ENCODE results near the gene WNK2. TPM values are rescaled to one million over a fixed set of nuclear protein-coding genes. Genes with fewer than 3 reads are reported as not detected.

The WNK2 gene
- total RNA-seq, 2 experiments from 2014 or later = 0.25 TPM; not detected in 1

- Mint-ChIP-seq H3K9me3 (peaks cover 9% of the 10 kb centered on the region), H3K4me3 (peak overlapping the region; percentile 25)
Measured at GRCh38 chr9:93268551-93269314, 84.8 kb downstream of the WNK2 start.

GRCh38 chr9:93270976-93271375 is 87.0 kb downstream of the WNK2 start:
- POLR2A ChIA-PET = no interaction called here
- Mint-ChIP-seq H3K9me3 (peaks cover 9% of the 10 kb centered on the region), H3K27me3 (peaks cover 42% of the 10 kb centered on the region), H3K27ac (no peak overlapping the region), H3K4me1 (peaks cover 11% of the 10 kb centered on the region), H3K4me3 (no peak overlapping the region), H3K36me3 (no peaks in the 10 kb centered on the region)
- no peak for DNase-seq
- no peak for ATAC-seq (ENCODE audit: low read depth)

More at GRCh38 chr9:93268551-93269314, 84.8 kb downstream of the WNK2 start:
- no peak overlapping the region for H3K27ac Mint-ChIP-seq
- H3K36me3 Mint-ChIP-seq = no peaks in the 10 kb centered on the region
- H3K4me1 Mint-ChIP-seq = peaks cover 11% of the 10 kb centered on the region
- H3K27me3 Mint-ChIP-seq = peaks cover 25% of the 10 kb centered on the region
- peak; percentile 36 for DNase-seq
- ATAC-seq (ENCODE audit: low read depth) = peak; percentile 76
- POLR2A ChIA-PET = no interaction called here

DNA sequence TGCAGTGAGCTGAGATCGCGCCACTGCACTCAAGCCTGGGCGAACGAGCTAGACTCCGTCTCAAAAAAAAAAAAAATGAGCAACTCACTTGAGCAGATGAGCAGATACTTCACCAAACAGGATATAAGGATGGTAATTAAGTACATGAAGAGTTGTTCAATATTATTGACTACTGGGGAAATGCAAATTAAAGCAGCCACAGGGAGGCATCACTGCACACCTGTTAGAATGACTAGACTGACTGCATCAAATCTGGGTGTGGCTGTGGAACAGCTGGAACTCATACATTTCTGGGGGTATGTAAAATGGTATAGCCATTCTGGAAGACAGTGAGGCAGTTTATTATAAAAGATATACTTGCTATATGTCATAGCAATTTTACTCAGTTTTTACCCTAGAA is 93.0 kb downstream of the WNK2 start:
- H3K36me3 Mint-ChIP-seq = no peaks in the 10 kb centered on the region
- no peak overlapping the region for H3K27ac Mint-ChIP-seq
- POLR2A ChIA-PET = no interaction called here
- no peak for DNase-seq
- no peak overlapping the region for H3K4me3 Mint-ChIP-seq
- peaks cover 66% of the 10 kb centered on the region for H3K27me3 Mint-ChIP-seq
- ATAC-seq (ENCODE audit: low read depth) = no peak
- H3K9me3 Mint-ChIP-seq = peaks cover 4% of the 10 kb centered on the region
- no peaks in the 10 kb centered on the region for H3K4me1 Mint-ChIP-seq

- no peak for ATAC-seq (ENCODE audit: low read depth)
Measured at GRCh38 chr9:93278144-93278543, 94.2 kb downstream of the WNK2 start.

GRCh38 chr9:93280661-93281259 is 96.8 kb downstream of the WNK2 start:
- ATAC-seq (ENCODE audit: low read depth) (no peak), DNase-seq (no peak)
- H3K36me3 Mint-ChIP-seq = no peaks in the 10 kb centered on the region
- POLR2A ChIA-PET = interaction anchor here (0.6 kb wide), 2 partner anchors 141 to 849 kb away, joined by 3 read pairs; no protein-coding TSS in a partner anchor
- H3K9me3 Mint-ChIP-seq = no peaks in the 10 kb centered on the region
- H3K4me3 Mint-ChIP-seq = no peak overlapping the region
- no peaks in the 10 kb centered on the region for H3K4me1 Mint-ChIP-seq
- peaks cover 71% of the 10 kb centered on the region for H3K27me3 Mint-ChIP-seq
- H3K27ac Mint-ChIP-seq = no peak overlapping the region

More at GRCh38 chr9:93278144-93278543, 94.2 kb downstream of the WNK2 start:
- peaks cover 76% of the 10 kb centered on the region for H3K27me3 Mint-ChIP-seq
- peaks cover 2% of the 10 kb centered on the region for H3K9me3 Mint-ChIP-seq
- H3K27ac Mint-ChIP-seq = no peak overlapping the region
- no peaks in the 10 kb centered on the region for H3K36me3 Mint-ChIP-seq
- H3K4me3 Mint-ChIP-seq = no peak overlapping the region
- no peak for DNase-seq
- POLR2A ChIA-PET = no interaction called here
- no peaks in the 10 kb centered on the region for H3K4me1 Mint-ChIP-seq

GRCh38 chr9:93286252-93287188 is 102.6 kb downstream of the WNK2 start:
- Mint-ChIP-seq H3K9me3 (no peaks in the 10 kb centered on the region), H3K27ac (no peak overlapping the region), H3K36me3 (no peaks in the 10 kb centered on the region), H3K27me3 (peaks cover 30% of the 10 kb centered on the region), H3K4me1 (no peaks in the 10 kb centered on the region), H3K4me3 (no peak overlapping the region)
- DNase-seq (no peak), ATAC-seq (ENCODE audit: low read depth) (no peak)
- POLR2A ChIA-PET = no interaction called here

- Mint-ChIP-seq H3K27ac (no peak overlapping the region), H3K4me1 (no peaks in the 10 kb centered on the region), H3K36me3 (no peaks in the 10 kb centered on the region), H3K9me3 (no peaks in the 10 kb centered on the region), H3K27me3 (peaks cover 25% of the 10 kb centered on the region), H3K4me3 (no peak overlapping the region)
- DNase-seq (no peak), ATAC-seq (ENCODE audit: low read depth) (no peak)
- POLR2A ChIA-PET = no interaction called here
Measured at GRCh38 chr9:93287189-93287552, 103.2 kb downstream of the WNK2 start.

DNA sequence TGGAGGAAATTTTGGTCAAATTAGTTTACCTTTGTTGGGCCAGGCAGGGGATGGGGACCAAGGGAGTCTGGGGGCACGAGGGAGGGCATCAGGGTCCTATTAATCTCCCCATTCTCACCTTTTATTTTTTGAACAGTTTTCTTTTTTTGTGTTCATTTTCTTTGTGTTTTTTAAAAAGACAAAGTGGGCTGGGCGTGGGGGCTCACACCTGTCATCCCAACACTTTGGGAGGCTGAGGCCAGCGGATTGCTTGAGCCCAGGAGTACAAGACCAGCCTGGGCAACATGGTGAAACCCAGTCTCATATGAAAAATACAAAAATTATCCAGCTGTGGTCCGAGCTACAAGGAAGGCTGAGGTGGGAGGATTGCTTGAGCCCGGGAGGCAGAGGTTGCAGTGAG is 103.7 kb downstream of the WNK2 start:
- Mint-ChIP-seq H3K27ac (no peak overlapping the region), H3K9me3 (no peaks in the 10 kb centered on the region), H3K4me1 (no peaks in the 10 kb centered on the region), H3K36me3 (no peaks in the 10 kb centered on the region), H3K27me3 (peaks cover 21% of the 10 kb centered on the region), H3K4me3 (no peak overlapping the region)
- no peak for ATAC-seq (ENCODE audit: low read depth)
- no peak for DNase-seq
- POLR2A ChIA-PET = interaction anchor here (0.8 kb wide), 1 partner anchor 10 kb away, joined by 3 read pairs; no protein-coding TSS in a partner anchor

GRCh38 chr9:93288341-93288740 is 104.4 kb downstream of the WNK2 start:
- no peaks in the 10 kb centered on the region for H3K4me1 Mint-ChIP-seq
- ATAC-seq (ENCODE audit: low read depth) (no peak), DNase-seq (no peak)
- no peaks in the 10 kb centered on the region for H3K36me3 Mint-ChIP-seq
- H3K27ac Mint-ChIP-seq = no peak overlapping the region
- POLR2A ChIA-PET = interaction anchor here (0.8 kb wide), 1 partner anchor 9 kb away, joined by 3 read pairs; no protein-coding TSS in a partner anchor
- H3K4me3 Mint-ChIP-seq = no peak overlapping the region
- H3K9me3 Mint-ChIP-seq = no peaks in the 10 kb centered on the region
- peaks cover 14% of the 10 kb centered on the region for H3K27me3 Mint-ChIP-seq

GRCh38 chr9:93288891-93289883 is 105.2 kb downstream of the WNK2 start:
- no peaks in the 10 kb centered on the region for H3K36me3 Mint-ChIP-seq
- ATAC-seq (ENCODE audit: low read depth) (no peak), DNase-seq (no peak)
- no peaks in the 10 kb centered on the region for H3K4me1 Mint-ChIP-seq
- peaks cover 5% of the 10 kb centered on the region for H3K27me3 Mint-ChIP-seq
- H3K4me3 Mint-ChIP-seq = no peak overlapping the region
- no peak overlapping the region for H3K27ac Mint-ChIP-seq
- POLR2A ChIA-PET = no interaction called here
- H3K9me3 Mint-ChIP-seq = no peaks in the 10 kb centered on the region

DNA sequence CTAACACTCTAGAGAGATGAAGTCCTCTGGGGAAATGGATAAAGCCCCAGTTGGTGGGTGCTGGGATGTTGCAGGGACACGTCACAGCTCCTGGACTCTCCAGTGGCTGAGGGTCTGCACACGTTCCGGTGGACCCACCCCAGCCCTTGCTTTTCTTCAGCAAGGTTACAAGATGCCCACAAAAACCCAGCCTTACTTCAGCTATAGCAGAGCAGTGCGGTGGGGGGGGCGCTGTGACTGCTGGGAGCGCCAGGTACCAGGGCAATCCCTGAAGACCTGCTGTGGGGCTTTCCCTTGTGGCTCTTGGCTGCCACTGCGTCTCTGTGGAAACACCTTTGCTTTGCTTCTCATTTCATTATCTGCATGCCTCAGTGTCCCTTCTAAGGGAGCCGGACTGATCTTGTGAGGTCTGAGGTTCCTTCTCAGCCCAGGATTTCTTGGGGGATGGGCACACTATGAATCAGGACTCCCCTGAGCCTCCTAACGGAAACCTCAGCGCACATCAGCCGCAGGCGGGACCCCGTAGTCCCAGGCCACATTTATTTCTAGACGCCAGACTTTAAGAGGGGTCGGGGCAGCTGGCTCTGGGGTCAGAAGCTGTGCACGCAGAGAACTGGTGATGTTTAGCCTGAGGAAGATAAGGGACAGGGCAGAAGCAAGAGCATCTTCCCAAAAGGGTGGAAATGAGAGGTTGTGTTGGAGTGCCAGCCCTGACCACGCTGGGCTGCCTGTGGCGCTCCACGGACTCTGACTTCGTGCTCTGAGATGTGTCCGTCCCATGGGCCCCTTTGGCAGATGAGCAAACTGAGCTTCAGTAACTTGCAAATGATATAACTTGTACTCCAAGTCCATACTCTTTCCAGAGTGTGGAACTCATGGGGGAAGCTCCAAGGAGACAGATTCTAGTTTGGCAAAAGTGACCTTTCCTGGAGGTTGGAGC is 106.8 kb downstream of the WNK2 start:
- no peaks in the 10 kb centered on the region for H3K4me1 Mint-ChIP-seq
- H3K27me3 Mint-ChIP-seq = peaks cover 2% of the 10 kb centered on the region
- no peaks in the 10 kb centered on the region for H3K36me3 Mint-ChIP-seq
- no peak for DNase-seq
- H3K4me3 Mint-ChIP-seq = no peak overlapping the region
- no peak for ATAC-seq (ENCODE audit: low read depth)
- no peak overlapping the region for H3K27ac Mint-ChIP-seq
- POLR2A ChIA-PET = no interaction called here
- H3K9me3 Mint-ChIP-seq = no peaks in the 10 kb centered on the region

Data from activated naive CD8-positive, alpha-beta T cell treated with anti-CD3 and anti-CD28 coated beads, Interleukin-2, amount 10 ng/mL, durations not matched to agents 7 days and 5 days (primary cell).